NT2/D1 (cell line): ENCODE data around the gene ZNF488.

Experiments
- YY1 ChIP-seq: IDR thresholded peaks from 2 replicates; pipeline ENCODE4 v1.6.1; 2011; ENCODE audit not compliant: insufficient read length, insufficient read depth
- ZNF274 ChIP-seq: IDR thresholded peaks from 2 replicates; pipeline ENCODE4 v1.6.1; 2011; ENCODE audit warnings: mild to moderate bottlenecking, low read depth, low read length

GRCh38 chr10:47331491-47331890, 52.6 kb downstream of the ZNF488 start:
- TF ChIP-seq ZNF274 = no peak
- TF ChIP-seq YY1 = no peak
